Cardiac fibroblast (primary cell): ENCODE measurements around the gene KRT32.
A peak's percentile ranks its signal among the peaks of the same experiment; 100 is the strongest.

Experiments used
- DNase-seq, 2 donors: peaks; one replicate each; pipeline versions ENCODE4 v3.0.0 to v3.0.0-alpha.2; 2010; ENCODE audit warnings: low read depth in 2 of 2
- H3K4me3 ChIP-seq, 2 donors: replicated peaks in 1 of 2; 1 replicate in 1 of 2; 2 replicates in 1 of 2; pipeline ENCODE4 v1.5.1; 2011; ENCODE audit warnings: low read depth in 2 of 2, low read length in 2 of 2, mild to moderate bottlenecking in 2 of 2, moderate library complexity in 1 of 2
- TF ChIP-seq, protein P1 (sequence below): IDR thresholded peaks from one replicate; pipeline ENCODE4 v1.5.1; 2011; ENCODE audit warnings: low read depth, mild to moderate bottlenecking, low read length, inconsistent platforms

KRT32 gene

GRCh38 chr17:41504246-41504977, 37.2 kb upstream of the KRT32 start:
- no peak overlapping the region for H3K4me3 ChIP-seq
- DNase-seq = no peak

DNA sequence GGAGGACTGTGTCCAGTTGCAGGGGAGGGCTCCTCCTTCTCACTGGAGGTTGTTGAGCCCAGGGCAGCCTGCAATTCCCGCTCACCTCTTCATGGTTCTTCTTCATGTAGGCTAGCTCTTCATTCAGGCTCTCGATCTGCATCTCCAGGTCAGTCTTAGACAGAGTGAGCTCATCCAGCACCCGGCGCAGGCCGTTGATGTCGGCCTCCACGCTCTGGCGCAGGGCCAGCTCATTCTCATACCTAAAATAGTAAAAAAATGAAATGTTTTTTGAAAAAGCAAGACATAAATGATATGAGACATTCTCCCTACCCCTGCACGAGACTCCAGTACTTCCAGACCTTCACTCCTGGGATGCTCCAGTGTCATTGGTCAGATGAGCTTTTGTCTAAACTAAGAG, 36.0 kb upstream of the KRT32 start:
- no peak for DNase-seq
- H3K4me3 ChIP-seq = no peak overlapping the region
- TF ChIP-seq, protein P1, sequence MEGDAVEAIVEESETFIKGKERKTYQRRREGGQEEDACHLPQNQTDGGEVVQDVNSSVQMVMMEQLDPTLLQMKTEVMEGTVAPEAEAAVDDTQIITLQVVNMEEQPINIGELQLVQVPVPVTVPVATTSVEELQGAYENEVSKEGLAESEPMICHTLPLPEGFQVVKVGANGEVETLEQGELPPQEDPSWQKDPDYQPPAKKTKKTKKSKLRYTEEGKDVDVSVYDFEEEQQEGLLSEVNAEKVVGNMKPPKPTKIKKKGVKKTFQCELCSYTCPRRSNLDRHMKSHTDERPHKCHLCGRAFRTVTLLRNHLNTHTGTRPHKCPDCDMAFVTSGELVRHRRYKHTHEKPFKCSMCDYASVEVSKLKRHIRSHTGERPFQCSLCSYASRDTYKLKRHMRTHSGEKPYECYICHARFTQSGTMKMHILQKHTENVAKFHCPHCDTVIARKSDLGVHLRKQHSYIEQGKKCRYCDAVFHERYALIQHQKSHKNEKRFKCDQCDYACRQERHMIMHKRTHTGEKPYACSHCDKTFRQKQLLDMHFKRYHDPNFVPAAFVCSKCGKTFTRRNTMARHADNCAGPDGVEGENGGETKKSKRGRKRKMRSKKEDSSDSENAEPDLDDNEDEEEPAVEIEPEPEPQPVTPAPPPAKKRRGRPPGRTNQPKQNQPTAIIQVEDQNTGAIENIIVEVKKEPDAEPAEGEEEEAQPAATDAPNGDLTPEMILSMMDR = no peak

More at GRCh38 chr17:41504246-41504977, 37.2 kb upstream of the KRT32 start:
- TF ChIP-seq, protein P1 = no peak

GRCh38 chr17:41500131-41500911, 33.1 kb upstream of the KRT32 start:
- TF ChIP-seq, protein P1 = no peak
- DNase-seq = peak; percentile 34 to 59
- no peak overlapping the region for H3K4me3 ChIP-seq

DNA sequence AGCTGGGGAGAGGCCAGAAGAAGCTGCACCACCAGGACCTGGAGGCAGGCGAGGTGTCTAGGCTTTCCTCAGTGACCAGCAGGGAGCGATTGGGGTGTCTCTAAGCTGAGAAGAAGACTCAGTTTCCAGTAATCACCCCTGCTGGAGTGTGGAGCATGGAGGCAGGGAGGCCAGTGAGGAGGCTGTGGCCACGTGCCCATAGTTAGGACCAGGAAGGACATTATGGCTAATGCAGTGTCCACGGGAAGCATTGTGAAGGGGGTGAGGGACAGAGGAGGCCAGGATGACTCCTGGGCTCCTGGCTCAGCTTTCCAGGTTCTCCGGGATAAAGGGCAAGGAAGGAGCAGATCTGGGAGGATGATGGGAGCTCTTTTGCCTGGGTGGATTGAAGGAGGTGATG, 32.5 kb upstream of the KRT32 start:
- TF ChIP-seq, protein P1 = no peak
- H3K4me3 ChIP-seq = no peak overlapping the region
- no peak for DNase-seq

- TF ChIP-seq, protein P1 = no peak
- no peak overlapping the region for H3K4me3 ChIP-seq
- DNase-seq = no peak
Observed at GRCh38 chr17:41498276-41498675, 31.1 kb upstream of the KRT32 start.

- TF ChIP-seq, protein P1 = peak; percentile 96
- no peak overlapping the region for H3K4me3 ChIP-seq
- peak; percentile 89 to 91 for DNase-seq
Observed at GRCh38 chr17:41496803-41497484, 29.8 kb upstream of the KRT32 start.
